Esophagus (tissue), 2 donors: ENCODE results near the gene MAP4K2. TPM values are rescaled to one million over a fixed set of nuclear protein-coding genes. Genes with fewer than 3 reads are reported as not detected.

ENCODE experiments used
- H3K27ac ChIP-seq, 2 donors: one replicate each; pipeline ENCODE4 v1.5.1; 2013; ENCODE audit warnings: low read depth in 2 of 2, mild to moderate bottlenecking in 2 of 2, inconsistent platforms in 1 of 2, low read length in 1 of 2, moderate library complexity in 1 of 2
- H3K27me3 ChIP-seq, 2 donors: one replicate each; pipeline ENCODE4 v1.6.1; 2013; ENCODE audit warnings: low read length in 2 of 2, control low read depth in 1 of 2, mild to moderate bottlenecking in 1 of 2; ENCODE audit not compliant: insufficient read depth in 2 of 2, control insufficient read depth in 1 of 2
- H3K36me3 ChIP-seq, 2 donors: one replicate each; pipeline ENCODE4 v1.6.1; 2013; ENCODE audit warnings: low read length in 1 of 2; ENCODE audit not compliant: control insufficient read depth in 2 of 2, insufficient read depth in 2 of 2
- H3K4me1 ChIP-seq, 2 donors: one replicate each; pipeline ENCODE4 v1.6.1; 2013; ENCODE audit warnings: low read length in 1 of 2; ENCODE audit not compliant: control insufficient read depth in 2 of 2, insufficient read depth in 2 of 2
- H3K4me3 ChIP-seq, 2 donors: one replicate each; pipeline ENCODE4 v1.5.1; 2013; ENCODE audit warnings: low read length in 2 of 2, mild to moderate bottlenecking in 2 of 2, low read depth in 1 of 2, moderate library complexity in 1 of 2
- H3K9me3 ChIP-seq, 2 donors: one replicate each; pipeline ENCODE4 v1.6.1; 2013; ENCODE audit warnings: mild to moderate bottlenecking in 2 of 2, low read depth in 1 of 2, low read length in 1 of 2, moderate library complexity in 1 of 2; ENCODE audit not compliant: control insufficient read depth in 2 of 2, insufficient read depth in 1 of 2
- WGBS, 2 donors: extraction: QIAGEN DNeasy Blood & Tissue Kit; methylation state at CpG; one replicate each; pipeline ENCODE4 v1.1.7; 2013; 5-methylcytosine and 5-hydroxymethylcytosine counted together
- polyA plus RNA-seq, 2 donors: library from polyadenylated mRNA; stranded (reverse); fragments of 200-250 nt; gene quantifications; one replicate each; pipeline ENCODE4 v1.2.3, GENCODE V29; 2013
- donor health status: healthy with polysubstance abuse.
- donor health status: Bipolar disorder and iron deficiency.

Gene MAP4K2
- polyA plus RNA-seq, 2 donors: 4.7 to 7.5 TPM

DNA sequence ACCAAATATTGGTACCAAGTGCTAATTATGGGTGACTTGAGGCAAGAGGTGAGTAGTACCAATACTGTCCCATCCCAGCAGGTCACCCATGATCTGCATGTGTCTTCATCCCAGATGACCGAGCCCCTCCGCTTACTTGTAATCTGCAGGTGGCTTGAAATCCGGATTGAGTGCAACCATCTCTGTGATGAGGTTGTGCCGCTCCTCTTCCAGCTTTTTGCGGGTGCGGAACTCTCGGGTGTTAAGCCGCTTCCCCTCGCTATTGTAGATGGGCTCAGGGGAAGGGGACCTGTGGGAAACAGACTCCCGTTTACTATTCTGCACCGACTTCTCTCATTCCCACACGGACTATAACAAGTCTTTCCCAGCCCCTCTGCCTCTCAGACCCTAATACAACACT is 32.9 kb downstream of the MAP4K2 start:
- 91 to 94% methylated on average over 12 of the region's 12 CpGs for WGBS, 2 donors
- Histone ChIP-seq H3K27me3 (no peaks in the 10 kb centered on the region), H3K9me3 (no peaks in the 10 kb centered on the region), H3K4me1 (no peaks in the 10 kb centered on the region), H3K36me3 (peaks cover 42 to 65% of the 10 kb centered on the region in 2 donors), H3K27ac (no peak overlapping the region), H3K4me3 (no peak overlapping the region)

DNA sequence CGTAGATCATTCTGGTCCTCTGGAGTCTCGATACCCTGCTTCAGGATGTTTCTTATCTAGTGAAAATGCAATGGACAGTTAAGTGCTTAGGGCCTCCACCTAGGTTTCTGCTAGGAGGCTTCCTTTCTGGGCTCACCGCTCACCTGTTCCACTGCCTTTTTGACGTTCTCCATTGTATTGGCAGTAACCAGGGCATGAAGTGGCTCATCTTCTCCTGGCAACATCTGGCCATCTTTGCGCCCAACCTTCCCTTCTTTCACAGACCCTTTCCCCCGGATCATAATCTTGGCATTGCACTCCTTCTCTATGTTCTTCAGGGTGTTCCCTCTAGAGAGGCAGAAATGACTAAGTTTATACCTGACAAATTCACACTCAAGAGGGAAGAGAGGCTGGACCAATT is 33.7 kb downstream of the MAP4K2 start:
- Histone ChIP-seq H3K4me1 (no peaks in the 10 kb centered on the region), H3K27ac (no peak overlapping the region), H3K27me3 (no peaks in the 10 kb centered on the region), H3K4me3 (no peak overlapping the region), H3K9me3 (no peaks in the 10 kb centered on the region), H3K36me3 (peaks cover 42 to 66% of the 10 kb centered on the region in 2 donors)
- WGBS, 2 donors: 86 to 87% methylated on average over 6 of the region's 6 CpGs

DNA sequence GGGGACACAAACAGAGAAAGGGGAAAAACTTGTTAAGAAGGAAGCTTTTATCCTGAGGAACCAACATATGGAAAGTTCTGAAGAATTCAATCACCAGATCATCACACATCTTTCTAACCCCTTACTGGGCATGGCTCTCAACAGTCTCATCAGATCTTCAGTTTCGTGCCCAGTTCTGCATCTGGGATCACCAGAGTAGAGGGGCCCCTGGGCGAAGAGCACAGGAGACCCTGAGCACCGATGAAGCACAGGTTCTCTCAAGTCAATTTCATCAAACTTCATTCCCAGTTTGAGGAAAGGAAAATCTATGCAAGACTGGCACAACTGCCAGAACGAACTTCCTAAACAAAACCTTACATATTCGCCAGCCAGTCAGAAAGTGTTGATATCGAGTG is 34.7 kb downstream of the MAP4K2 start:
- Histone ChIP-seq H3K4me1 (peaks cover 4% of the 10 kb centered on the region in 2 donors), H3K4me3 (no peak overlapping the region), H3K27ac (no peak overlapping the region), H3K9me3 (no peaks in the 10 kb centered on the region), H3K27me3 (no peaks in the 10 kb centered on the region), H3K36me3 (peaks cover 42 to 71% of the 10 kb centered on the region in 2 donors)
- 81 to 86% methylated on average over 6 of the region's 6 CpGs for WGBS, 2 donors

DNA sequence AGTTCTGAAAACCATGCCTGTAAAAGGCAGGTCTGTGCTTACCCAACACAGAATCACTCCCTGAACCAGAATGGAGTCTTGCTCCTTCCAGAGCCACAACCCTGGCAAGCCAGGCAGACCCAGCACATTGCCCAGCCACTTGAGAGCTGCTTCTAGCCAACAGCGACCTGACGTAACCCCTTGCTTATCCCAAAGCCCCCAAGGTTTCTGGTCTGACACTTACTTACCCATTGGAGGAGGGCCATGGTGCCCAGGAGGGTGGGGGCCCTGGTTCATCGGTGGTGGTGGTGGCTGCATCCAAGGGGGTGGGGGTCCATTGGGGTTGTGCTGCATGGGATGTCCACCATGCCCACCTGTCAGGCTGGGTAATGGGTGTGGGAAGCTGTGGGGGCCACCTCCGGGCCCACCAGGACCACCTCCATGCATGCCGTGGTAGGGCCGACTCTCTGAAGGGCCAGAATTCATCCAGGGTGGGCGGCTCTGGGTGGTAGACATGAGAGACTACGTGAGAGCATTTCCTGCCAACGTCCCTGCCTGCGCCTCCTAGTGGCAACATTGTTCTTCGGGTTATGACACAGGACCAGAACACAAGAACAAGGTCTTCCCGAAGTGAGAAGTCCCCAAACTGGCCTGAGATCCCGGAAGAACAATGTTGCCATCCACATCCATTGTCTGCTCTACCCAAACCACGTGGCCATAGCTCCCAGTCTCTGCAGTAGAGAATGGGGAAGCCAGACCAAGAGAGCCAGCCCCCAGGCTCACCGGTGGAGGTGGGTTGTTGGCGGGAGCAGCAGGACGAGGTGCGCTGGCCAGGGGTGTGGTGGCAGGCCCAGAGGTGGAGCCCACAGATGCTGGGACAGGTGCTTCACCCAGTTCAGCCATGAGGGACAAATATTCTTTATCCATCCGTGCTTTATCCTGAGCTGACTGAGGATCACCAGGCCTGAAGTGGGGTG is 35.4 kb downstream of the MAP4K2 start:
- H3K36me3 ChIP-seq: peaks cover 38 to 73% of the 10 kb centered on the region in 2 donors
- peak overlapping the region in 1 of 2 donors; percentile 44 for H3K27ac ChIP-seq
- no peaks in the 10 kb centered on the region for H3K9me3 ChIP-seq
- H3K27me3 ChIP-seq: no peaks in the 10 kb centered on the region
- H3K4me1 ChIP-seq: peaks cover 8% of the 10 kb centered on the region in 2 donors
- whole genome bisulfite sequencing, 2 donors: 48 to 50% methylated on average over 19 of the region's 19 CpGs
- H3K4me3 ChIP-seq: no peak overlapping the region

- WGBS, 2 donors: 85 to 93% methylated on average over 11 of the region's 11 CpGs
- H3K27ac ChIP-seq: no peak overlapping the region
- H3K36me3 ChIP-seq: peaks cover 38 to 79% of the 10 kb centered on the region in 2 donors
- H3K4me1 ChIP-seq: peaks cover 8 to 12% of the 10 kb centered on the region in 2 donors
- no peaks in the 10 kb centered on the region for H3K27me3 ChIP-seq
- no peak overlapping the region for H3K4me3 ChIP-seq
- no peaks in the 10 kb centered on the region for H3K9me3 ChIP-seq
Measured at GRCh38 chr11:64766881-64767280, 36.1 kb downstream of the MAP4K2 start.

DNA sequence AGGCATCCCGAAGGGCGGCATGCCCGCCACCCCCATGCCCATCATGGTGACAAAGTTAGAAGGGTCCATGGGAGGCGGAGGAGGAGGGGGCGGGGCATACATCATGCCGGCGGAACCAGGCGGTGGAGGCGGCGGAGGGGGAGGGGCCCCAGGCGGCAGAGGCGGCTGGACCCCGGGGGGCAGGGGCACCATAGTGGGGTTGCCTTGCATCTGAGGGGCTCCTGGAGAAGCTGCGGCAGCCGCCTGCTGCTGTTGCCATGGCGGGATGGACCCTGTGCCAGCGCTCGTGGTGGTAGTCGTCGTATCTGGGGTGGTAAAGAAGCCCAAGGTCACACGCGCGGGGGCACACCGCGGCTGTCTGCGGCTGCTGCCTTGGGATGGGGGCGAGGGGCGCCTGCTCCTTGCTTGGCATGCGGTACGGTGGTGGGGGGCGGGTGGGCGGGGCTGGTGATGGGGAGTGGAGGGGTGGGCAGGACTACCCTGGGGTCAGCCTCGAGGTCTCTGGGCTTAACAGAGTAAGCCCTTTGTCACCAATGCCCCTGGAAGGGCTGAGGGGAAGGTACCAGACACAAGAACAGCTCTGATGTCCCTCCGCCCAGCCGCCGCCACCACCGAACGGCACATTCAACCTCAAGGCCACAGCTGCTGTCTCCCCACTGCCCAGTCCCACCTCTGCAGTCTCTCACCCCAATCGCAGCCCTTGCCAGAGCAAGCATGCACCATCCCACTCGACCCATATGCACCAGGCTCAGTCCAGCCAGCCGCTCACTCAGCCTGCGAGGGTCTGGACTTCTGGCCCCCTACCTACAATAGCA is 37.0 kb downstream of the MAP4K2 start:
- Histone ChIP-seq H3K27me3 (no peaks in the 10 kb centered on the region), H3K4me1 (peaks cover 8 to 12% of the 10 kb centered on the region in 2 donors), H3K4me3 (no peak overlapping the region), H3K9me3 (no peaks in the 10 kb centered on the region), H3K27ac (no peak overlapping the region), H3K36me3 (peaks cover 38 to 77% of the 10 kb centered on the region in 2 donors)
- WGBS, 2 donors: 82 to 89% methylated on average over 22 to 42 of the region's 42 CpGs

DNA sequence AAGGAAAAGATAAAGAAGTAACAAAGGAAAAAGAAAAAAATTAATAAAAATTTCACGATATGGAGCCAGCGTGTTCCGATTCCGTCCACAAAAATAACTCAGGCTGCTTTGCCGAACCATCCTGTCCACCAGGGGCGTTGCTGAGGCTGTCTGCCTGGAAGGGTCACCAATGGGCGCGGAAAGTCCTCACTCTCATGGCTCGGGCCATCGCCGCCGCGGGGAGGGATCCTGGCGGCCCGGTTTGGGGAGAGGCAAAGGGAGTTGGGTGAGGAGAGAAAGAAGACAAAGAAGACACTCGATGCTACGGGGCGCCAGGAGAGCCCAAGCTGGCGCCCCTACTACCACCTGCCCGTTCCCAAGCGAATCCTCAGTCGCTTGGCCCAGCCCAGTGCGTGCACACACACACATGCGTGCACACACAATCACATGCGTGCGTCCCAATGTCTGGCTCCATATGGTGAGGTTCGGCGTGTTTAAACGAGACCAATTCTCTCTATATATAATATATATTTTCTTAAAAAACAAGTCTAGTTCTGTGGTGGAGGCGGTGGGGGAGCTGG is 37.6 kb downstream of the MAP4K2 start:
- 85 to 87% methylated on average over 30 of the region's 30 CpGs for WGBS, 2 donors
- H3K36me3 ChIP-seq: peaks cover 33 to 73% of the 10 kb centered on the region in 2 donors

DNA sequence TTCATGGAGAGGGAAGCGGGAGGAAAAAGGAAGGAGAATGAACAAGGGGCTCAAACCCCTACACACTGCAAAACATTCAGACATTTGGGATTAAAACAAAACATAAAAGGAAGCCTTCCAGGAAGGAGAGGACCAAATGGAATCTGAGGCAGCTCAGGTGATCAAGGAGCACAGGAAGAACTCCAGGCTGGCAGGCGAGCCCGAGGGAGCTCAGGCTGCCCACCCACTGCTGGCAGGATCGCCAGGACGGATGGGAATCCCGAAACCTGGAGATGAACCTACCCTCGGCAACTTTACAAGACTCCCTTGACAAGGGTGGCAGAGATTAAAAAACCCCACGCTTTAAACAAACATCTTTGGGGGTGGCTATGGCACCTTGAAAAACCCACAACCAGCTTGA is 38.3 kb downstream of the MAP4K2 start:
- 58 to 79% methylated on average over 8 of the region's 8 CpGs for WGBS, 2 donors
- Histone ChIP-seq H3K27me3 (no peaks in the 10 kb centered on the region), H3K4me3 (no peak overlapping the region), H3K36me3 (peaks cover 27 to 67% of the 10 kb centered on the region in 2 donors), H3K4me1 (peaks cover 8 to 12% of the 10 kb centered on the region in 2 donors), H3K9me3 (no peaks in the 10 kb centered on the region), H3K27ac (no peak overlapping the region)

More for the DNA sequence above, 37.6 kb downstream of the MAP4K2 start:
- Histone ChIP-seq H3K4me3 (no peak overlapping the region), H3K4me1 (peaks cover 8 to 12% of the 10 kb centered on the region in 2 donors), H3K27me3 (no peaks in the 10 kb centered on the region), H3K9me3 (no peaks in the 10 kb centered on the region), H3K27ac (peak overlapping the region in 1 of 2 donors; percentile 6)

GRCh38 chr11:64764040-64764611 is 38.9 kb downstream of the MAP4K2 start:
- H3K27ac ChIP-seq: peak overlapping the region; percentile 45 to 82
- peaks cover 21 to 60% of the 10 kb centered on the region in 2 donors for H3K36me3 ChIP-seq
- 49 to 59% methylated on average over 11 of the region's 11 CpGs for WGBS, 2 donors
- no peaks in the 10 kb centered on the region for H3K27me3 ChIP-seq
- H3K9me3 ChIP-seq: no peaks in the 10 kb centered on the region
- peaks cover 8 to 12% of the 10 kb centered on the region in 2 donors for H3K4me1 ChIP-seq
- no peak overlapping the region for H3K4me3 ChIP-seq
